Heart left ventricle (tissue), 13 donors: ENCODE data around the gene C11orf98.

Experiments
- POLR2A ChIP-seq, 2 donors: fragments of 450-650 bp; IDR thresholded peaks; one replicate each; pipeline ENCODE4 v1.6.1; 2017; ENCODE audit warnings: antibody characterized with exemption in 2 of 2, mild to moderate bottlenecking in 2 of 2, moderate library complexity in 2 of 2
- TF ChIP-seq, protein P1 (sequence below), 12 donors: fragments of 200-600 bp; sonication (generic) in 4 of 12; IDR thresholded peaks; one replicate each; pipeline versions ENCODE4 v1.5.0 to v1.8.0; 2018 to 2022; ENCODE audit warnings: antibody characterized with exemption in 12 of 12, mild to moderate bottlenecking in 5 of 12
- donor health status: ischemic (EF 13 %, LVEDD 7.1; RV severe dilation, severe dysfunction).
- donor health status: DM: no; HTN: yes; CAD: no.
- donor health status: DM: no; HTN: no; CAD: no.
- donor health status: ischemic (EF 25% LVEDD 6.9; RV normal size, moderate dysfunction).
- donor health status: ischemic (EF 25% LVEDD 5.7; RV mildly dilated, moderate dysfunction).
- donor health status: ischemic (EF 35%, LVEDD 5.7; RV mildly dilated, moderate dysfunction).
- donor health status: nonischemic (EF 11% LVEDD 7.7; RV severe dilation, severe dysfunction).
- donor health status: DM: yes; HTN: yes; CAD: no.
- donor health status: PGD.
- donor health status: ischemic (EF 29% LVEDD 5.4; RV normal size, mild dysfunction).
- donor health status: nonischemic (EF 23%, LVEDD 6.1; RV moderate dilation, normal function).

DNA sequence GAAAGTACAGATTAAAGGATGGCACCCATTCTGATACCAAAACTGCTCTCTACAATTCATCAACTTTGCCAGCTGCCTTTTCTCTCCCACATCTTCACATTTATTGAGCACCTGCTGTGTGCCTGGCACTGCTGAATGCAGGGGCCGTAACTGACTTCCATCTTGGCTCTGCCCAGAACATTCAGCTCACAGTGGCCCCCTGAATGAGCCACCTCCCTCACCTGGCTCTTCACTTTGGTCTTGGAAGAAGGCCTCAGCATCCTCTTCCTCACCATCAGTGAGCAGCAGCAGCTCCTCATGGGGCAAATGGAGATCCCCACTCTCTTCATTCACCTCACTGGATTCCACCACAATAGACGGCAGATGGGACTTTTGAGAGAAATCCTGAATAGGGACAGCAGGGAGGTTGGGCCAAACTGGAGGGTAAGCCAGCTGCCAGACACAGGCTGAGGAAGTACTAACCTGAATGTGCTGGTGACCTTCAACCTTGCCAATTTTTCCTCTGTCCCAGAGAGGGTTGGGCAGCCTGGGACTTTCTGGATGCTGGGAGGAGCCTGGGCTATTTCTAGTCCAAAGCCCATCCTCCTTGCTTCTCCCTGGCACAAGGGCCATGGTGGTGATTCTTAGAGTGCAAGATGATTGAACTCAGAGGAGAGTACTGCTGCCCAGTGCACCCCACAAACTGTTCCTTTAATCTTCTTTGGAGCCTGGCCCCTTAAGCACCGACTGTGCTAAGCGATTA lies 4.6 kb upstream of the C11orf98 start:
- TF ChIP-seq, protein P1, sequence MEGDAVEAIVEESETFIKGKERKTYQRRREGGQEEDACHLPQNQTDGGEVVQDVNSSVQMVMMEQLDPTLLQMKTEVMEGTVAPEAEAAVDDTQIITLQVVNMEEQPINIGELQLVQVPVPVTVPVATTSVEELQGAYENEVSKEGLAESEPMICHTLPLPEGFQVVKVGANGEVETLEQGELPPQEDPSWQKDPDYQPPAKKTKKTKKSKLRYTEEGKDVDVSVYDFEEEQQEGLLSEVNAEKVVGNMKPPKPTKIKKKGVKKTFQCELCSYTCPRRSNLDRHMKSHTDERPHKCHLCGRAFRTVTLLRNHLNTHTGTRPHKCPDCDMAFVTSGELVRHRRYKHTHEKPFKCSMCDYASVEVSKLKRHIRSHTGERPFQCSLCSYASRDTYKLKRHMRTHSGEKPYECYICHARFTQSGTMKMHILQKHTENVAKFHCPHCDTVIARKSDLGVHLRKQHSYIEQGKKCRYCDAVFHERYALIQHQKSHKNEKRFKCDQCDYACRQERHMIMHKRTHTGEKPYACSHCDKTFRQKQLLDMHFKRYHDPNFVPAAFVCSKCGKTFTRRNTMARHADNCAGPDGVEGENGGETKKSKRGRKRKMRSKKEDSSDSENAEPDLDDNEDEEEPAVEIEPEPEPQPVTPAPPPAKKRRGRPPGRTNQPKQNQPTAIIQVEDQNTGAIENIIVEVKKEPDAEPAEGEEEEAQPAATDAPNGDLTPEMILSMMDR (IDR thresholded peaks at IDR 0.05), result no peak
- no peak for TF ChIP-seq POLR2A (IDR thresholded peaks at IDR 0.05)
